ENCODE data around the gene CSMD2. TPM values are rescaled to one million over a fixed set of nuclear protein-coding genes. Genes with fewer than 3 reads are reported as not detected.

CSMD2 gene
- total and polyA plus RNA-seq, 7 donors, result 0.02 to 0.32 (median 0.10) TPM

GRCh38 chr1:33790577-33790976 lies 374.5 kb downstream of the CSMD2 start:
- DNase-seq, result no peak
- intact Hi-C loops (cut with DNase I), result no loop called here

GRCh38 chr1:33784876-33785275 lies 380.2 kb downstream of the CSMD2 start:
- H3K27ac ChIP-seq, result no peak overlapping the region
- peaks cover 0 to 6% (median 0%) of the 10 kb centered on the region in 3 donors for H3K27me3 ChIP-seq (ENCODE audit: insufficient read depth in 3 of 3, low read length in 2 of 3)
- DNase-seq (no peak), ATAC-seq (no peak)
- intact Hi-C loops (cut with DNase I), result no loop called here
- no peaks in the 10 kb centered on the region for H3K9me3 ChIP-seq
- no peak overlapping the region for H3K4me3 ChIP-seq
- no peaks in the 10 kb centered on the region for H3K4me1 ChIP-seq
- WGBS, 3 donors, result 69 to 82% (median 80%) methylated on average over 3 of the region's 3 CpGs
- no peak for TF ChIP-seq CTCF (IDR thresholded peaks at IDR 0.05)
- H3K36me3 ChIP-seq (ENCODE audit: insufficient read depth in 1 of 2, low read depth in 1 of 2), result no peaks in the 10 kb centered on the region

More at GRCh38 chr1:33790577-33790976, 374.5 kb downstream of the CSMD2 start:
- Histone ChIP-seq H3K27me3 (ENCODE audit: insufficient read depth in 3 of 3, low read length in 2 of 3) (peaks cover 0 to 6% (median 2%) of the 10 kb centered on the region in 3 donors), H3K4me3 (no peak overlapping the region), H3K9me3 (no peaks in the 10 kb centered on the region), H3K27ac (no peak overlapping the region), H3K4me1 (no peaks in the 10 kb centered on the region), H3K36me3 (ENCODE audit: insufficient read depth in 1 of 2, low read depth in 1 of 2) (no peaks in the 10 kb centered on the region)
- TF ChIP-seq CTCF (IDR thresholded peaks at IDR 0.05), result no peak
- ATAC-seq, result no peak
- WGBS, 3 donors, result 92 to 100% (median 97%) methylated on average over 1 of the region's 1 CpG

- no peak for DNase-seq
- H3K4me3 ChIP-seq, result no peak overlapping the region
- intact Hi-C loops (cut with DNase I), result no loop called here
- no peak for ATAC-seq
- no peak for TF ChIP-seq CTCF (IDR thresholded peaks at IDR 0.05)
- no peaks in the 10 kb centered on the region for H3K9me3 ChIP-seq
- WGBS, 3 donors, result 83 to 88% (median 85%) methylated on average over 7 of the region's 7 CpGs
- H3K4me1 ChIP-seq, result no peaks in the 10 kb centered on the region
- no peaks in the 10 kb centered on the region for H3K36me3 ChIP-seq (ENCODE audit: insufficient read depth in 1 of 2, low read depth in 1 of 2)
- no peak overlapping the region for H3K27ac ChIP-seq
- peaks cover 0 to 3% (median 0%) of the 10 kb centered on the region in 3 donors for H3K27me3 ChIP-seq (ENCODE audit: insufficient read depth in 3 of 3, low read length in 2 of 3)
Measured at GRCh38 chr1:33782776-33783175, 382.3 kb downstream of the CSMD2 start.

GRCh38 chr1:33781652-33782051 lies 383.4 kb downstream of the CSMD2 start:
- no peak for TF ChIP-seq CTCF (IDR thresholded peaks at IDR 0.05)
- WGBS, 3 donors, result 76 to 85% (median 80%) methylated on average over 2 of the region's 2 CpGs
- no peak overlapping the region for H3K27ac ChIP-seq
- intact Hi-C loops (cut with DNase I), result no loop called here
- DNase-seq (no peak), ATAC-seq (no peak)
- H3K4me1 ChIP-seq, result no peaks in the 10 kb centered on the region
- H3K36me3 ChIP-seq (ENCODE audit: insufficient read depth in 1 of 2, low read depth in 1 of 2), result no peaks in the 10 kb centered on the region
- peaks cover 0 to 6% (median under 1%) of the 10 kb centered on the region in 3 donors for H3K27me3 ChIP-seq (ENCODE audit: insufficient read depth in 3 of 3, low read length in 2 of 3)
- H3K4me3 ChIP-seq, result no peak overlapping the region
- no peaks in the 10 kb centered on the region for H3K9me3 ChIP-seq

- no peak for ATAC-seq
- Histone ChIP-seq H3K4me3 (no peak overlapping the region), H3K36me3 (ENCODE audit: insufficient read depth in 1 of 2, low read depth in 1 of 2) (no peaks in the 10 kb centered on the region), H3K27ac (no peak overlapping the region), H3K9me3 (no peaks in the 10 kb centered on the region), H3K27me3 (ENCODE audit: insufficient read depth in 3 of 3, low read length in 2 of 3) (peaks cover 0 to 8% (median 0%) of the 10 kb centered on the region in 3 donors), H3K4me1 (no peaks in the 10 kb centered on the region)
- TF ChIP-seq CTCF (IDR thresholded peaks at IDR 0.05), result no peak
- DNase-seq, result no peak
- intact Hi-C loops (cut with DNase I), result no loop called here
- WGBS, 3 donors, result 72 to 79% (median 75%) methylated on average over 4 of the region's 4 CpGs
Measured at GRCh38 chr1:33777337-33777736, 387.7 kb downstream of the CSMD2 start.

All from psoas muscle (tissue), 8 donors.